ENCODE measurements around the gene POLR2E. TPM values are rescaled to one million over a fixed set of nuclear protein-coding genes. Genes with fewer than 3 reads are reported as not detected.

POLR2E gene
- total and polyA plus RNA-seq, 2 of the 13 experiments (the other 11 are each of a cell fraction or from before 2014, with no cell fraction given) = 140 to 272 TPM

DNA sequence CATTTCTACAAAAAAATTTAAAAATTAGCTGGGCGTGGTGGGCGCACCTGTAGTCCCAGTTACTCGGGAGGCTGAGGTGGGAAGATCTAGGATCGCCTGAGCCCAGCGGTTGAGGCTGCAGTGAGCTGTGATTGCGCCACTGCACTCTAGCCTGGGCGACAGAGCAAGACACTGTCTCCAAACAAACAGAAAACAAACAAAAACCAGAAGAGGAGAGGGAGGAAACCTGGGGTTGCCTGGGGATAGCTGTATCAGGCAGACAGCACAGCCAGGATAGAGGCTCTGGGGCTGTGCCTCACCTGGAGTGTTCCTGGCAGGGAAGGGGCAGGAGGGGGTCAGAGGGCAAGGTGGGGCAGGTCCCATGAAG lies 2.6 kb upstream of the POLR2E start (continued):
- TF ChIP-seq, protein P1, sequence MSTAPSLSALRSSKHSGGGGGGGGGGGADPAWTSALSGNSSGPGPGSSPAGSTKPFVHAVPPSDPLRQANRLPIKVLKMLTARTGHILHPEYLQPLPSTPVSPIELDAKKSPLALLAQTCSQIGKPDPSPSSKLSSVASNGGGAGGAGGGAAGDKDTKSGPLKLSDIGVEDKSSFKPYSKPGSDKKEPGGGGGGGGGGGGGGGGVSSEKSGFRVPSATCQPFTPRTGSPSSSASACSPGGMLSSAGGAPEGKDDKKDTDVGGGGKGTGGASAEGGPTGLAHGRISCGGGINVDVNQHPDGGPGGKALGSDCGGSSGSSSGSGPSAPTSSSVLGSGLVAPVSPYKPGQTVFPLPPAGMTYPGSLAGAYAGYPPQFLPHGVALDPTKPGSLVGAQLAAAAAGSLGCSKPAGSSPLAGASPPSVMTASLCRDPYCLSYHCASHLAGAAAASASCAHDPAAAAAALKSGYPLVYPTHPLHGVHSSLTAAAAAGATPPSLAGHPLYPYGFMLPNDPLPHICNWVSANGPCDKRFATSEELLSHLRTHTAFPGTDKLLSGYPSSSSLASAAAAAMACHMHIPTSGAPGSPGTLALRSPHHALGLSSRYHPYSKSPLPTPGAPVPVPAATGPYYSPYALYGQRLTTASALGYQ (CRISPR knock-in tag; IDR thresholded peaks at IDR 0.05) = no peak; the same call in 1 of the 2 replicates
- TF ChIP-seq ZNF34 (CRISPR knock-in tag; IDR thresholded peaks at IDR 0.05; ENCODE audit: borderline replicate concordance) = no peak
- peak; percentile 43; the same call in 1 of the 2 replicates for TF ChIP-seq ZNF567 (CRISPR knock-in tag; IDR thresholded peaks at IDR 0.05; ENCODE audit: borderline replicate concordance)
- TF ChIP-seq PAF1 (CRISPR knock-in tag; IDR thresholded peaks at IDR 0.05) = no peak
- peak; percentile 31; the same call in 1 of the 2 replicates for TF ChIP-seq GZF1 (CRISPR knock-in tag; IDR thresholded peaks at IDR 0.05)
- no peak for TF ChIP-seq ZNF841 (CRISPR knock-in tag; IDR thresholded peaks at IDR 0.05; ENCODE audit: borderline replicate concordance)
- peak; percentile 82 for TF ChIP-seq MED1 (CRISPR knock-in tag; IDR thresholded peaks at IDR 0.05)
- TF ChIP-seq HIVEP1 (CRISPR knock-in tag; IDR thresholded peaks at IDR 0.05) = no peak; the same call in 1 of the 2 replicates
- TF ChIP-seq MAF1 (CRISPR knock-in tag; IDR thresholded peaks at IDR 0.05; ENCODE audit: borderline replicate concordance) = 0 out of 2 replicates have a peak, but pooled peaks have one; percentile 51
- TF ChIP-seq, protein P2, sequence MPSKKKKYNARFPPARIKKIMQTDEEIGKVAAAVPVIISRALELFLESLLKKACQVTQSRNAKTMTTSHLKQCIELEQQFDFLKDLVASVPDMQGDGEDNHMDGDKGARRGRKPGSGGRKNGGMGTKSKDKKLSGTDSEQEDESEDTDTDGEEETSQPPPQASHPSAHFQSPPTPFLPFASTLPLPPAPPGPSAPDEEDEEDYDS (CRISPR knock-in tag; IDR thresholded peaks at IDR 0.05) = peak; percentile 45; the same call in 1 of the 2 replicates
- TF ChIP-seq ZNF703 (CRISPR knock-in tag; IDR thresholded peaks at IDR 0.05; ENCODE audit: borderline replicate concordance) = peak; percentile 47; the same call in 1 of the 2 replicates
- no peak for TF ChIP-seq TFDP2 (CRISPR knock-in tag; IDR thresholded peaks at IDR 0.05)
- TF ChIP-seq, protein P3, sequence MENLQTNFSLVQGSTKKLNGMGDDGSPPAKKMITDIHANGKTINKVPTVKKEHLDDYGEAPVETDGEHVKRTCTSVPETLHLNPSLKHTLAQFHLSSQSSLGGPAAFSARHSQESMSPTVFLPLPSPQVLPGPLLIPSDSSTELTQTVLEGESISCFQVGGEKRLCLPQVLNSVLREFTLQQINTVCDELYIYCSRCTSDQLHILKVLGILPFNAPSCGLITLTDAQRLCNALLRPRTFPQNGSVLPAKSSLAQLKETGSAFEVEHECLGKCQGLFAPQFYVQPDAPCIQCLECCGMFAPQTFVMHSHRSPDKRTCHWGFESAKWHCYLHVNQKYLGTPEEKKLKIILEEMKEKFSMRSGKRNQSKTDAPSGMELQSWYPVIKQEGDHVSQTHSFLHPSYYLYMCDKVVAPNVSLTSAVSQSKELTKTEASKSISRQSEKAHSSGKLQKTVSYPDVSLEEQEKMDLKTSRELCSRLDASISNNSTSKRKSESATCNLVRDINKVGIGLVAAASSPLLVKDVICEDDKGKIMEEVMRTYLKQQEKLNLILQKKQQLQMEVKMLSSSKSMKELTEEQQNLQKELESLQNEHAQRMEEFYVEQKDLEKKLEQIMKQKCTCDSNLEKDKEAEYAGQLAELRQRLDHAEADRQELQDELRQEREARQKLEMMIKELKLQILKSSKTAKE (CRISPR knock-in tag; IDR thresholded peaks at IDR 0.05; ENCODE audit: borderline replicate concordance) = no peak; the same call in 1 of the 2 replicates
- TF ChIP-seq ZNF121 (CRISPR knock-in tag; IDR thresholded peaks at IDR 0.05) = peak; percentile 99
- TF ChIP-seq NCOA2 (CRISPR knock-in tag; IDR thresholded peaks at IDR 0.05) = peak; percentile 65; the same call in 1 of the 2 replicates
- TF ChIP-seq ZBTB7A (CRISPR knock-in tag; IDR thresholded peaks at IDR 0.05) = peak; percentile 72; the same call in 1 of the 2 replicates
- peak; percentile 63 for TF ChIP-seq ZEB1 (IDR thresholded peaks at IDR 0.05; ENCODE audit: insufficient replicate concordance, low read depth)
- TF ChIP-seq E2F2 (CRISPR knock-in tag; IDR thresholded peaks at IDR 0.05; ENCODE audit: borderline replicate concordance) = no peak
- no peak for TF ChIP-seq JUN (CRISPR knock-in tag; IDR thresholded peaks at IDR 0.05)
- TF ChIP-seq FOXA1 (IDR thresholded peaks at IDR 0.05) = no peak
- peak; percentile 59 for TF ChIP-seq FOXA1 (CRISPR knock-in tag; IDR thresholded peaks at IDR 0.05)
- TF ChIP-seq, protein P4, sequence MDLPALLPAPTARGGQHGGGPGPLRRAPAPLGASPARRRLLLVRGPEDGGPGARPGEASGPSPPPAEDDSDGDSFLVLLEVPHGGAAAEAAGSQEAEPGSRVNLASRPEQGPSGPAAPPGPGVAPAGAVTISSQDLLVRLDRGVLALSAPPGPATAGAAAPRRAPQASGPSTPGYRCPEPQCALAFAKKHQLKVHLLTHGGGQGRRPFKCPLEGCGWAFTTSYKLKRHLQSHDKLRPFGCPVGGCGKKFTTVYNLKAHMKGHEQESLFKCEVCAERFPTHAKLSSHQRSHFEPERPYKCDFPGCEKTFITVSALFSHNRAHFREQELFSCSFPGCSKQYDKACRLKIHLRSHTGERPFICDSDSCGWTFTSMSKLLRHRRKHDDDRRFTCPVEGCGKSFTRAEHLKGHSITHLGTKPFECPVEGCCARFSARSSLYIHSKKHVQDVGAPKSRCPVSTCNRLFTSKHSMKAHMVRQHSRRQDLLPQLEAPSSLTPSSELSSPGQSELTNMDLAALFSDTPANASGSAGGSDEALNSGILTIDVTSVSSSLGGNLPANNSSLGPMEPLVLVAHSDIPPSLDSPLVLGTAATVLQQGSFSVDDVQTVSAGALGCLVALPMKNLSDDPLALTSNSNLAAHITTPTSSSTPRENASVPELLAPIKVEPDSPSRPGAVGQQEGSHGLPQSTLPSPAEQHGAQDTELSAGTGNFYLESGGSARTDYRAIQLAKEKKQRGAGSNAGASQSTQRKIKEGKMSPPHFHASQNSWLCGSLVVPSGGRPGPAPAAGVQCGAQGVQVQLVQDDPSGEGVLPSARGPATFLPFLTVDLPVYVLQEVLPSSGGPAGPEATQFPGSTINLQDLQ (CRISPR knock-in tag; IDR thresholded peaks at IDR 0.05) = no peak
